ENCODE results near the gene DOC2B.

DOC2B gene

GRCh38 chr17:161481-161880 lies 20.0 kb downstream of the DOC2B start:
- Histone ChIP-seq H4K91ac (ENCODE audit: low read depth, low read length, poor library complexity) (no peak overlapping the region), H3K9ac (ENCODE audit: low read depth, low read length, poor library complexity) (no peak overlapping the region), H3K27ac (replicated peaks; ENCODE audit: low read length) (no peak overlapping the region), H2AFZ (ENCODE audit: low read length) (no peak overlapping the region), H2AK5ac (ENCODE audit: low read depth, low read length) (no peak overlapping the region), H3K36me3 (replicated peaks in 1 of 2; ENCODE audit: control insufficient read depth in 2 of 2, insufficient read depth in 2 of 2, low read length in 2 of 2) (no peaks in the 10 kb centered on the region), H3K4me3 (ENCODE audit: low read length in 2 of 2) (no peak overlapping the region), H2BK15ac (ENCODE audit: low read length) (peak overlapping the region; percentile 3), H2BK12ac (ENCODE audit: low read length) (no peak overlapping the region), H4K8ac (ENCODE audit: low read depth, low read length) (no peak overlapping the region), H3K14ac (ENCODE audit: low read length) (no peak overlapping the region), H3K4me1 (ENCODE audit: control insufficient read depth in 2 of 2, insufficient read depth in 1 of 2, low read depth in 1 of 2, low read length in 2 of 2) (peaks cover 0 to 6% of the 10 kb centered on the region in 2 donors), H3K4ac (ENCODE audit: low read length) (no peak overlapping the region), H3K18ac (ENCODE audit: low read length) (peak overlapping the region; percentile 5), H3K27me3 (ENCODE audit: control insufficient read depth in 3 of 3, insufficient read depth in 3 of 3, low read depth in 1 of 3, low read length in 3 of 3) (peaks cover 0 to 25% (median 0%) of the 10 kb centered on the region in 3 experiments), H3K4me2 (ENCODE audit: insufficient read depth, low read length, poor library complexity, severe bottlenecking) (no peak overlapping the region), H2BK120ac (ENCODE audit: low read depth, low read length) (no peak overlapping the region), H3K79me1 (ENCODE audit: low read depth, low read length) (peaks cover 4% of the 10 kb centered on the region), H3K9me3 (replicated peaks in 1 of 2; ENCODE audit: control insufficient read depth in 2 of 2, insufficient read depth in 1 of 2, low read depth in 1 of 2, low read length in 2 of 2) (peaks cover 0 to 2% of the 10 kb centered on the region in 2 donors), H2BK5ac (ENCODE audit: low read length) (no peak overlapping the region), H3K23ac (ENCODE audit: low read depth, low read length, poor library complexity) (peak overlapping the region; percentile 16)
- WGBS, 2 donors (ENCODE audit: extremely low coverage in 2 of 2, insufficient read length in 2 of 2, insufficient replicate concordance in 1 of 2) = no CpG with 5 or more reads among the region's 10 CpGs
- DNase-seq (ENCODE audit: low spot score) = no peak

GRCh38 chr17:160336-160735 lies 21.1 kb downstream of the DOC2B start:
- peak overlapping the region; percentile 66 for H3K18ac ChIP-seq (ENCODE audit: low read length)
- H3K4me1 ChIP-seq (ENCODE audit: control insufficient read depth in 2 of 2, insufficient read depth in 1 of 2, low read depth in 1 of 2, low read length in 2 of 2) = peaks cover 0 to 6% of the 10 kb centered on the region in 2 donors
- no peak overlapping the region for H3K9ac ChIP-seq (ENCODE audit: low read depth, low read length, poor library complexity)
- H3K14ac ChIP-seq (ENCODE audit: low read length) = no peak overlapping the region
- peaks cover 0 to 17% (median 0%) of the 10 kb centered on the region in 3 experiments for H3K27me3 ChIP-seq (ENCODE audit: control insufficient read depth in 3 of 3, insufficient read depth in 3 of 3, low read depth in 1 of 3, low read length in 3 of 3)
- no peaks in the 10 kb centered on the region for H3K36me3 ChIP-seq (replicated peaks in 1 of 2; ENCODE audit: control insufficient read depth in 2 of 2, insufficient read depth in 2 of 2, low read length in 2 of 2)
- no peak overlapping the region for H4K91ac ChIP-seq (ENCODE audit: low read depth, low read length, poor library complexity)
- peak overlapping the region; percentile 46 for H2BK5ac ChIP-seq (ENCODE audit: low read length)
- H3K4ac ChIP-seq (ENCODE audit: low read length) = no peak overlapping the region
- no peak overlapping the region for H3K4me2 ChIP-seq (ENCODE audit: insufficient read depth, low read length, poor library complexity, severe bottlenecking)
- peaks cover 0 to 2% of the 10 kb centered on the region in 2 donors for H3K9me3 ChIP-seq (replicated peaks in 1 of 2; ENCODE audit: control insufficient read depth in 2 of 2, insufficient read depth in 1 of 2, low read depth in 1 of 2, low read length in 2 of 2)
- no peak for DNase-seq (ENCODE audit: low spot score)
- H4K8ac ChIP-seq (ENCODE audit: low read depth, low read length) = no peak overlapping the region
- H3K79me1 ChIP-seq (ENCODE audit: low read depth, low read length) = peaks cover 4% of the 10 kb centered on the region
- no peak overlapping the region for H3K4me3 ChIP-seq (ENCODE audit: low read length in 2 of 2)
- peak overlapping the region; percentile 45 for H2AK5ac ChIP-seq (ENCODE audit: low read depth, low read length)
- H2BK15ac ChIP-seq (ENCODE audit: low read length) = no peak overlapping the region
- no peak overlapping the region for H2BK120ac ChIP-seq (ENCODE audit: low read depth, low read length)
- H3K27ac ChIP-seq (replicated peaks; ENCODE audit: low read length) = no peak overlapping the region
- no peak overlapping the region for H2BK12ac ChIP-seq (ENCODE audit: low read length)
- WGBS, 2 donors (ENCODE audit: extremely low coverage in 2 of 2, insufficient read length in 2 of 2, insufficient replicate concordance in 1 of 2) = no CpG with 5 or more reads among the region's 13 CpGs
- peak overlapping the region; percentile 16 for H3K23ac ChIP-seq (ENCODE audit: low read depth, low read length, poor library complexity)
- no peak overlapping the region for H2AFZ ChIP-seq (ENCODE audit: low read length)

GRCh38 chr17:159609-160008 lies 21.8 kb downstream of the DOC2B start:
- no peak for DNase-seq (ENCODE audit: low spot score)
- peaks cover 0 to 2% of the 10 kb centered on the region in 2 donors for H3K4me1 ChIP-seq (ENCODE audit: control insufficient read depth in 2 of 2, insufficient read depth in 1 of 2, low read depth in 1 of 2, low read length in 2 of 2)
- H3K4me3 ChIP-seq (ENCODE audit: low read length in 2 of 2) = no peak overlapping the region
- peak overlapping the region; percentile 82 for H3K14ac ChIP-seq (ENCODE audit: low read length)
- no peak overlapping the region for H2AK5ac ChIP-seq (ENCODE audit: low read depth, low read length)
- peaks cover 0 to 17% (median 0%) of the 10 kb centered on the region in 3 experiments for H3K27me3 ChIP-seq (ENCODE audit: control insufficient read depth in 3 of 3, insufficient read depth in 3 of 3, low read depth in 1 of 3, low read length in 3 of 3)
- H3K4ac ChIP-seq (ENCODE audit: low read length) = no peak overlapping the region
- H2BK12ac ChIP-seq (ENCODE audit: low read length) = peak overlapping the region; percentile 90
- no peak overlapping the region for H3K9ac ChIP-seq (ENCODE audit: low read depth, low read length, poor library complexity)
- no peak overlapping the region for H3K27ac ChIP-seq (replicated peaks; ENCODE audit: low read length)
- no peak overlapping the region for H2BK5ac ChIP-seq (ENCODE audit: low read length)
- no peak overlapping the region for H4K8ac ChIP-seq (ENCODE audit: low read depth, low read length)
- peaks cover 0 to 2% of the 10 kb centered on the region in 2 donors for H3K9me3 ChIP-seq (replicated peaks in 1 of 2; ENCODE audit: control insufficient read depth in 2 of 2, insufficient read depth in 1 of 2, low read depth in 1 of 2, low read length in 2 of 2)
- H3K36me3 ChIP-seq (replicated peaks in 1 of 2; ENCODE audit: control insufficient read depth in 2 of 2, insufficient read depth in 2 of 2, low read length in 2 of 2) = no peaks in the 10 kb centered on the region
- H2AFZ ChIP-seq (ENCODE audit: low read length) = no peak overlapping the region
- peaks cover 4% of the 10 kb centered on the region for H3K79me1 ChIP-seq (ENCODE audit: low read depth, low read length)
- H3K18ac ChIP-seq (ENCODE audit: low read length) = peak overlapping the region; percentile 64
- peak overlapping the region; percentile 72 for H2BK120ac ChIP-seq (ENCODE audit: low read depth, low read length)
- WGBS, 2 donors (ENCODE audit: extremely low coverage in 2 of 2, insufficient read length in 2 of 2, insufficient replicate concordance in 1 of 2) = no CpG with 5 or more reads among the region's 15 CpGs
- no peak overlapping the region for H3K4me2 ChIP-seq (ENCODE audit: insufficient read depth, low read length, poor library complexity, severe bottlenecking)
- H3K23ac ChIP-seq (ENCODE audit: low read depth, low read length, poor library complexity) = no peak overlapping the region
- H4K91ac ChIP-seq (ENCODE audit: low read depth, low read length, poor library complexity) = no peak overlapping the region
- peak overlapping the region; percentile 37 for H2BK15ac ChIP-seq (ENCODE audit: low read length)

- H3K27ac ChIP-seq (replicated peaks; ENCODE audit: low read length) = no peak overlapping the region
- no peak overlapping the region for H2BK15ac ChIP-seq (ENCODE audit: low read length)
- H3K9me3 ChIP-seq (replicated peaks in 1 of 2; ENCODE audit: control insufficient read depth in 2 of 2, insufficient read depth in 1 of 2, low read depth in 1 of 2, low read length in 2 of 2) = peaks cover 0 to 2% of the 10 kb centered on the region in 2 donors
- peak overlapping the region; percentile 5 for H3K9ac ChIP-seq (ENCODE audit: low read depth, low read length, poor library complexity)
- peak overlapping the region; percentile 12 for H3K23ac ChIP-seq (ENCODE audit: low read depth, low read length, poor library complexity)
- H2AFZ ChIP-seq (ENCODE audit: low read length) = no peak overlapping the region
- peaks cover 0 to 16% (median 0%) of the 10 kb centered on the region in 3 experiments for H3K27me3 ChIP-seq (ENCODE audit: control insufficient read depth in 3 of 3, insufficient read depth in 3 of 3, low read depth in 1 of 3, low read length in 3 of 3)
- H4K91ac ChIP-seq (ENCODE audit: low read depth, low read length, poor library complexity) = peak overlapping the region; percentile 24
- no peak overlapping the region for H3K4ac ChIP-seq (ENCODE audit: low read length)
- DNase-seq (ENCODE audit: low spot score) = no peak
- H2BK120ac ChIP-seq (ENCODE audit: low read depth, low read length) = no peak overlapping the region
- H2BK5ac ChIP-seq (ENCODE audit: low read length) = peak overlapping the region; percentile 39
- H3K4me3 ChIP-seq (ENCODE audit: low read length in 2 of 2) = no peak overlapping the region
- H3K36me3 ChIP-seq (replicated peaks in 1 of 2; ENCODE audit: control insufficient read depth in 2 of 2, insufficient read depth in 2 of 2, low read length in 2 of 2) = no peaks in the 10 kb centered on the region
- H3K18ac ChIP-seq (ENCODE audit: low read length) = no peak overlapping the region
- H4K8ac ChIP-seq (ENCODE audit: low read depth, low read length) = peak overlapping the region; percentile 17
- WGBS, 2 donors (ENCODE audit: extremely low coverage in 2 of 2, insufficient read length in 2 of 2, insufficient replicate concordance in 1 of 2) = no CpG with 5 or more reads among the region's 7 CpGs
- H3K4me1 ChIP-seq (ENCODE audit: control insufficient read depth in 2 of 2, insufficient read depth in 1 of 2, low read depth in 1 of 2, low read length in 2 of 2) = no peaks in the 10 kb centered on the region
- no peak overlapping the region for H2BK12ac ChIP-seq (ENCODE audit: low read length)
- peaks cover 4% of the 10 kb centered on the region for H3K79me1 ChIP-seq (ENCODE audit: low read depth, low read length)
- H2AK5ac ChIP-seq (ENCODE audit: low read depth, low read length) = peak overlapping the region; percentile 56
- no peak overlapping the region for H3K4me2 ChIP-seq (ENCODE audit: insufficient read depth, low read length, poor library complexity, severe bottlenecking)
- H3K14ac ChIP-seq (ENCODE audit: low read length) = no peak overlapping the region
These were observed 23.1 kb downstream of the DOC2B start for GRCh38 chr17:158379-158778.

Measured in neuronal stem cell (in vitro differentiated cells).